ENCODE measurements around the gene HDAC9.

Gene HDAC9

DNA sequence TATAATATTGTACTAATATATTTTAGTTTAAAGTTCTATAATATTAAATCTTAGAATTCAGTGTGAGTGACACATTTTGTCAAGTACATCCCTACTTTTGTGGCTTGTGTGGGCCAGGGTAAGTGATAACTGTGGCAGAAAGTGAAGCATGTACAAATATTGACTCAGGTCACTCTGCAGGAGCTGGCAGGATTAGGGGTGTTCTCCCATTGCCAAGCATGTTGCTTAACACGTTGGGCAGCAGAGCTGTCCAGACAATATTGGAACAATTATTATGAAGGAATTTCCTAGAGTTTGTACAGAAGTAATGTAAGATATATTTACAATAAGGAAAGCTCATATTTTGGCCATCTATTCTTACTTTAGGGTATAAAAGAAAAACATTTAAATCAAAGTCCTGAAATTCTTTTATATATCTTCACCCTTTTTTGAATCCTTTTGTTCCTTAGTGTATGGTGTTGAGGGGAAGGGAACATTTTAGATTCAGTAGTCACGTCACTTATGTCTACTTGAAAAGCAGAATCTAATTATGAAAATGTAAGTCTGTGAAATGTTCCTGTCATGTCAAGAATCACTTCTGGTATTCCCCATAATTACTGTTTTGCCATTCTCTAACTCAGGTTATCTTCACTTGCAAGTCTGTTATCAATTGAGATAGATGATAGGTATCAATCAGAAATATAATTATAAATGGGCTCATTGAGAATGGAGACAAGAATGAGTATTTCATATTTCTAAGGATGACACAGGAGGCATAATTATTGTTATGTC, 4.0 kb downstream of the HDAC9 start:
- Histone ChIP-seq H3K4me1 (peaks cover 0 to 69% (median 15%) of the 10 kb centered on the region in 4 donors), H3K27ac (no peak overlapping the region), H3K4me3 (no peak overlapping the region), H3K9me3 (no peaks in the 10 kb centered on the region), H3K36me3 (no peaks in the 10 kb centered on the region), H3K27me3 (no peaks in the 10 kb centered on the region)
- TF ChIP-seq, protein P1, sequence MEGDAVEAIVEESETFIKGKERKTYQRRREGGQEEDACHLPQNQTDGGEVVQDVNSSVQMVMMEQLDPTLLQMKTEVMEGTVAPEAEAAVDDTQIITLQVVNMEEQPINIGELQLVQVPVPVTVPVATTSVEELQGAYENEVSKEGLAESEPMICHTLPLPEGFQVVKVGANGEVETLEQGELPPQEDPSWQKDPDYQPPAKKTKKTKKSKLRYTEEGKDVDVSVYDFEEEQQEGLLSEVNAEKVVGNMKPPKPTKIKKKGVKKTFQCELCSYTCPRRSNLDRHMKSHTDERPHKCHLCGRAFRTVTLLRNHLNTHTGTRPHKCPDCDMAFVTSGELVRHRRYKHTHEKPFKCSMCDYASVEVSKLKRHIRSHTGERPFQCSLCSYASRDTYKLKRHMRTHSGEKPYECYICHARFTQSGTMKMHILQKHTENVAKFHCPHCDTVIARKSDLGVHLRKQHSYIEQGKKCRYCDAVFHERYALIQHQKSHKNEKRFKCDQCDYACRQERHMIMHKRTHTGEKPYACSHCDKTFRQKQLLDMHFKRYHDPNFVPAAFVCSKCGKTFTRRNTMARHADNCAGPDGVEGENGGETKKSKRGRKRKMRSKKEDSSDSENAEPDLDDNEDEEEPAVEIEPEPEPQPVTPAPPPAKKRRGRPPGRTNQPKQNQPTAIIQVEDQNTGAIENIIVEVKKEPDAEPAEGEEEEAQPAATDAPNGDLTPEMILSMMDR (IDR thresholded peaks at IDR 0.05): no peak
- intact Hi-C loops (cut with DNase I; ENCODE audit: low total_unique reads): no loop called here
- DNase-seq: peak in 1 of 2 donors; percentile 67

- no peak for DNase-seq
- Histone ChIP-seq H3K4me3 (no peak overlapping the region), H3K27ac (no peak overlapping the region), H3K27me3 (no peaks in the 10 kb centered on the region), H3K36me3 (no peaks in the 10 kb centered on the region), H3K4me1 (peaks cover 0 to 68% (median 15%) of the 10 kb centered on the region in 4 donors), H3K9me3 (no peaks in the 10 kb centered on the region)
- intact Hi-C loops (cut with DNase I; ENCODE audit: low total_unique reads): no loop called here
- TF ChIP-seq, protein P1 (IDR thresholded peaks at IDR 0.05): no peak
Observed at GRCh38 chr7:18503126-18503866, 7.7 kb downstream of the HDAC9 start.

DNA sequence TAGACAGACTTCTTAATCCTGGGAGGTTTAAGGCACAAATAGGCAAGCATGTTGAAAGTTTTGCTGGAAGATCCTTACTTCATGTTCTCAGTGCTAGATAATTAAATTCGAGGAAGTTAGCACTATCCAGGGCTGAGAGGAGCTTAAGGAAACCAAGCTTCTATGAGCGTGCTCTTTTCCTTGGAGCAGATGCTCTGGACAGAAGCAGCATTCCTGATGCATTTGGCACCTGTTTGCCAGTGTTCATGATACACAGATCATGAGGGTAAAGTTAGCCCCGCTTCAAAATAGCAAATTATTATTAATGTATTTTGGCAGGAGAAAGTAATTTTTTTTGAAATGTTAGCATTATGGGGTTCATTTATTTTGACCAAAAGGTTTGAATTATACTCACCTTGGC, 9.4 kb downstream of the HDAC9 start:
- intact Hi-C loops (cut with DNase I; ENCODE audit: low total_unique reads): no loop called here
- H3K4me1 ChIP-seq: peaks cover 0 to 68% (median 14%) of the 10 kb centered on the region in 4 donors
- H3K36me3 ChIP-seq: no peaks in the 10 kb centered on the region
- TF ChIP-seq, protein P1 (IDR thresholded peaks at IDR 0.05): no peak
- H3K27ac ChIP-seq: no peak overlapping the region
- DNase-seq: no peak
- no peaks in the 10 kb centered on the region for H3K9me3 ChIP-seq
- no peaks in the 10 kb centered on the region for H3K27me3 ChIP-seq
- no peak overlapping the region for H3K4me3 ChIP-seq

DNA sequence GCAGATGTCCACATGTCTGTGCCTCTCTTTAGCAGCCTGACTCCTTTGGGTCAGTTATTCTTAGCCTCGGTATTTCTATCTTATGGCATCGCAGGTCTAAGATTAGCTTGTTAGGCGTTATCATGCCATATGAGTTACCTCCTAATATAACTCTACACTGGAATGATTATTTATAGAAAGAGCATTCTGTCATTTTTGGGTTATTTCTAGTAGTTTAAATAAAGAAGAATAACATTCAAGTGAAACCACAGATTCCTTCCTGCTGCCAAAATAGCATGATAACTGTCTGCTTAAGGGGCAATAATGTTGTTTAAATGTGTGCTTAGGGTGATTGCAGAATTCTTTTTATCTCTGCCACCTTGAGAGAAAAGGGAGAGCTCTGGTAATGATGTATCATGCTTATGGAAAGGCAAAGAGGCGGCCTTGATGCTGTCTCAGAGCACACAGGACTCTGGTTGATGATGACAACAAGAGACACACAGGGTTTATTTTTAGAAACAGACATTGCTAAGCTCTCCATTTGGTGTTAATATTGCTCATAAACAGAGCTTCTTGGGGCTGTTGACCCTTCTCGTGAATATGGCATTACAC, 10.4 kb downstream of the HDAC9 start:
- H3K27ac ChIP-seq: peak overlapping the region; percentile 60 to 63
- intact Hi-C loops (cut with DNase I; ENCODE audit: low total_unique reads): no loop called here

More for the DNA sequence above, 10.4 kb downstream of the HDAC9 start:
- DNase-seq: no peak
- no peaks in the 10 kb centered on the region for H3K9me3 ChIP-seq
- no peaks in the 10 kb centered on the region for H3K27me3 ChIP-seq
- H3K4me1 ChIP-seq: peaks cover 0 to 68% (median 13%) of the 10 kb centered on the region in 4 donors
- no peaks in the 10 kb centered on the region for H3K36me3 ChIP-seq
- TF ChIP-seq, protein P1 (IDR thresholded peaks at IDR 0.05): no peak
- no peak overlapping the region for H3K4me3 ChIP-seq
